Loucy (cell line): ENCODE measurements around the gene CHMP5.

Source experiments
- CTCF ChIP-seq: fragments of 200-600 bp; sonication (generic); conservative IDR thresholded peaks from 2 replicates; pipeline ENCODE4 v1.5.1; 2014; ENCODE audit warnings: mild to moderate bottlenecking, antibody characterized with exemption, low read length
- EZH2phosphoT487 ChIP-seq: fragments of 200-600 bp; IDR thresholded peaks from 2 replicates; pipeline ENCODE4 v1.6.1; 2018; ENCODE audit warnings: antibody characterized with exemption, mild to moderate bottlenecking, moderate library complexity, borderline replicate concordance

GRCh38 chr9:33288828-33289483, 24.1 kb downstream of the CHMP5 start:
- TF ChIP-seq CTCF (no peak), EZH2phosphoT487 (no peak)
